ENCODE measurements around the gene ADCY7.
A peak's percentile ranks its signal among the peaks of the same experiment; 100 is the strongest.

ADCY7 gene

GRCh38 chr16:50271148-50272041 is 5.0 kb downstream of the ADCY7 start:
- TF ChIP-seq POLR2A (IDR thresholded peaks at IDR 0.05; ENCODE audit: extremely low read depth, insufficient read length) = no peak
- no peak for TF ChIP-seq CTCF (IDR thresholded peaks at IDR 0.05; ENCODE audit: low read depth, low read length)
- TF ChIP-seq MAX (IDR thresholded peaks at IDR 0.05; ENCODE audit: low read depth, low read length) = no peak
- no peak for TF ChIP-seq MYC (IDR thresholded peaks at IDR 0.05; ENCODE audit: low read depth, low read length)
- no peak overlapping the region for H3K4me3 ChIP-seq (ENCODE audit: low read depth, low read length)
- no peak for DNase-seq (ENCODE audit: low read depth)

- H3K4me3 ChIP-seq (ENCODE audit: low read depth, low read length) = no peak overlapping the region
- TF ChIP-seq CTCF (IDR thresholded peaks at IDR 0.05; ENCODE audit: low read depth, low read length) (no peak), POLR2A (IDR thresholded peaks at IDR 0.05; ENCODE audit: extremely low read depth, insufficient read length) (no peak), MYC (IDR thresholded peaks at IDR 0.05; ENCODE audit: low read depth, low read length) (no peak), MAX (IDR thresholded peaks at IDR 0.05; ENCODE audit: low read depth, low read length) (no peak)
- DNase-seq (ENCODE audit: low read depth) = no peak
These were observed 5.8 kb downstream of the ADCY7 start for GRCh38 chr16:50272111-50272571.

- H3K4me3 ChIP-seq (ENCODE audit: low read depth, low read length) = no peak overlapping the region
- DNase-seq (ENCODE audit: low read depth) = peak; percentile 73
- TF ChIP-seq CTCF (IDR thresholded peaks at IDR 0.05; ENCODE audit: low read depth, low read length) (no peak), MAX (IDR thresholded peaks at IDR 0.05; ENCODE audit: low read depth, low read length) (no peak), POLR2A (IDR thresholded peaks at IDR 0.05; ENCODE audit: extremely low read depth, insufficient read length) (no peak), MYC (IDR thresholded peaks at IDR 0.05; ENCODE audit: low read depth, low read length) (no peak)
These were observed 6.5 kb downstream of the ADCY7 start for GRCh38 chr16:50272687-50273381.

GRCh38 chr16:50273382-50273690 is 7.0 kb downstream of the ADCY7 start:
- no peak for DNase-seq (ENCODE audit: low read depth)
- TF ChIP-seq MAX (IDR thresholded peaks at IDR 0.05; ENCODE audit: low read depth, low read length) = no peak
- no peak for TF ChIP-seq POLR2A (IDR thresholded peaks at IDR 0.05; ENCODE audit: extremely low read depth, insufficient read length)
- TF ChIP-seq CTCF (IDR thresholded peaks at IDR 0.05; ENCODE audit: low read depth, low read length) = no peak
- TF ChIP-seq MYC (IDR thresholded peaks at IDR 0.05; ENCODE audit: low read depth, low read length) = no peak
- H3K4me3 ChIP-seq (ENCODE audit: low read depth, low read length) = peak overlapping the region; percentile 73

GRCh38 chr16:50273888-50274325 is 7.6 kb downstream of the ADCY7 start:
- TF ChIP-seq MAX (IDR thresholded peaks at IDR 0.05; ENCODE audit: low read depth, low read length) = no peak
- TF ChIP-seq CTCF (IDR thresholded peaks at IDR 0.05; ENCODE audit: low read depth, low read length) = no peak
- TF ChIP-seq MYC (IDR thresholded peaks at IDR 0.05; ENCODE audit: low read depth, low read length) = no peak
- TF ChIP-seq POLR2A (IDR thresholded peaks at IDR 0.05; ENCODE audit: extremely low read depth, insufficient read length) = peak; percentile 8
- H3K4me3 ChIP-seq (ENCODE audit: low read depth, low read length) = peak overlapping the region; percentile 73
- DNase-seq (ENCODE audit: low read depth) = peak; percentile 94
